ENCODE measurements around the gene TEX54. TPM values are rescaled to one million over a fixed set of nuclear protein-coding genes. Genes with fewer than 3 reads are reported as not detected.

Gene TEX54
- total and polyA plus RNA-seq, 2 of the 13 experiments (the other 11 are each of a cell fraction or from before 2014, with no cell fraction given) = not detected

DNA sequence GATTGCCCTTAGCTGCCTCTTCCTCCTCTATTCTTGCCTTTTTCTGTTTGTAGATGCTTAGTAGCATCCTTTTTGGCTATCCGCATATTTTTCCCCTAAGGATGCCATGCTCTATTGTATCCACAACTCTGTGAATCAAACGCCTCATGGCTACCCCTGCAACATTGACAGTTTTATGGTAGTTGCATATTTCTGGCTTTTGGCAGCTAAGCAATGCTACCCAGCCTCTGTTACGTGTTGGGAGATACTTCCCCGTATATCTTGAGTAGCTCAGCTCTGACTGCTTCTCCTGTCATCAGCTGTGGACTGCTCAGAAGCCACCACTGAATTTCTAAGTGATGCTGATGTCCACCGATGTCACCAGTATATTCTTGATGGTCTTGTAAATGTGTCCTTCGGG is 33.0 kb upstream of the TEX54 start:
- no peak overlapping the region for H3K9ac ChIP-seq (ENCODE audit: insufficient read depth, low read depth, low read length)
- FAIRE-seq (no peak), DNase-seq (ENCODE audit: low spot score) (no peak), ATAC-seq (no peak)
- H3K9me3 ChIP-seq (ENCODE audit: low read length) = no peaks in the 10 kb centered on the region
- no peaks in the 10 kb centered on the region for H3K27me3 ChIP-seq (ENCODE audit: control insufficient read depth in 1 of 2, insufficient read depth in 2 of 2, low read length in 2 of 2)
- no peak overlapping the region for H3K27ac ChIP-seq (ENCODE audit: extremely low read length, insufficient read depth, low read length)
- H4K20me1 ChIP-seq (ENCODE audit: insufficient read depth, low read length) = no peaks in the 10 kb centered on the region
- in situ Hi-C loops (cut with HindIII; ENCODE audit: extremely low pct_ligation_motif_present, low pct_unique_long_range_greater_than_20kb) = no loop called here
- no TSS peak for BruUV-seq (replicated peaks)
- H3K36me3 ChIP-seq (replicated peaks in 1 of 2; ENCODE audit: control insufficient read depth in 1 of 2, insufficient read depth in 2 of 2, low read length in 2 of 2) = peaks cover 4 to 10% of the 10 kb centered on the region in 2 experiments; a peak in 3 of 5 replicates
- peaks cover 29% of the 10 kb centered on the region for H3K4me1 ChIP-seq (ENCODE audit: insufficient read depth, low read length)
- H3K4me2 ChIP-seq (ENCODE audit: low read depth, low read length) = no peak overlapping the region
- peaks cover 52% of the 10 kb centered on the region for H3K79me2 ChIP-seq (ENCODE audit: insufficient read depth, low read length)
- ChIA-PET CTCF (ENCODE audit: low intra/inter-chr PET ratio, low total read pairs) (no interaction called here), POLR2A (interaction anchor here (0.6 to 3.2 kb wide), 4 partner anchors 10 to 127 kb away, joined by 3 to 15 read pairs (median 4); partner anchors contain the start of gene SLC3A2)
- TF ChIP-seq CBX5 (CRISPR knock-in tag; IDR thresholded peaks at IDR 0.05; ENCODE audit: borderline replicate concordance) = no peak
- TF ChIP-seq ETV5 (CRISPR knock-in tag; IDR thresholded peaks at IDR 0.05; ENCODE audit: borderline replicate concordance) = no peak
- TF ChIP-seq KLF9 (CRISPR knock-in tag; IDR thresholded peaks at IDR 0.05; ENCODE audit: low read depth) = no peak
- no peak for TF ChIP-seq ZNF83 (CRISPR knock-in tag; IDR thresholded peaks at IDR 0.05; ENCODE audit: borderline replicate concordance)
- TF ChIP-seq JARID2 (CRISPR knock-in tag; IDR thresholded peaks at IDR 0.05; ENCODE audit: insufficient replicate concordance) = no peak
- no peak for TF ChIP-seq ZNF572 (CRISPR knock-in tag; IDR thresholded peaks at IDR 0.05)
- TF ChIP-seq PRMT3 (CRISPR knock-in tag; IDR thresholded peaks at IDR 0.05; ENCODE audit: borderline replicate concordance, low read depth) = no peak
- TF ChIP-seq RAD51 (IDR thresholded peaks at IDR 0.05; ENCODE audit: borderline replicate concordance) = no peak
- no peak for TF ChIP-seq TCF7L2 (IDR thresholded peaks at IDR 0.05; ENCODE audit: low read depth, low read length)
- TF ChIP-seq ARID2 (CRISPR knock-in tag; IDR thresholded peaks at IDR 0.05; ENCODE audit: borderline replicate concordance) = no peak
- no peak overlapping the region for H2AFZ ChIP-seq (ENCODE audit: low read length)
- WGBS (ENCODE audit: low lambda C conversion rate) = 94% methylated on average over 6 of the region's 6 CpGs
- no peak overlapping the region for H3K4me3 ChIP-seq (replicated peaks in 1 of 3; ENCODE audit: insufficient read depth in 1 of 3, low read depth in 2 of 3, low read length in 3 of 3)
- intact Hi-C loops (cut with micrococcal nuclease; ENCODE audit: unreplicated experiment) = no loop called here
